Endothelial cell (in vitro differentiated cells): Measurements from ENCODE around the gene LTF. TPM values are rescaled to one million over a fixed set of nuclear protein-coding genes. Genes with fewer than 3 reads are reported as not detected.
A peak's percentile ranks its signal among the peaks of the same experiment; 100 is the strongest.

Source experiments
- DNase-seq: peaks from one replicate; pipeline ENCODE4 v3.0.0; 2021; ENCODE audit warnings: low spot score
- H3K27ac Mint-ChIP-seq: one replicate; pipeline ENCODE4 v1.8.0; 2021; ENCODE audit warnings: mixed read lengths, inconsistent platforms; ENCODE audit not compliant: unreplicated experiment
- H3K27me3 Mint-ChIP-seq: one replicate; pipeline ENCODE4 v1.8.0; 2021; ENCODE audit warnings: mild to moderate bottlenecking, moderate library complexity, mixed read lengths, inconsistent platforms; ENCODE audit not compliant: unreplicated experiment
- H3K36me3 Mint-ChIP-seq: one replicate; pipeline ENCODE4 v1.8.0; 2021; ENCODE audit warnings: mild to moderate bottlenecking, low read depth, mixed read lengths, inconsistent platforms; ENCODE audit not compliant: unreplicated experiment
- H3K4me1 Mint-ChIP-seq: one replicate; pipeline ENCODE4 v1.8.0; 2021; ENCODE audit warnings: mild to moderate bottlenecking, mixed read lengths, inconsistent platforms; ENCODE audit not compliant: unreplicated experiment
- H3K4me3 Mint-ChIP-seq: one replicate; pipeline ENCODE4 v1.8.0; 2021; ENCODE audit warnings: mild to moderate bottlenecking, mixed read lengths, inconsistent platforms; ENCODE audit not compliant: unreplicated experiment
- H3K9me3 Mint-ChIP-seq: one replicate; pipeline ENCODE4 v1.8.0; 2021; ENCODE audit warnings: mixed read lengths, inconsistent platforms; ENCODE audit not compliant: unreplicated experiment
- total RNA-seq: library from RNA; stranded (reverse); fragmentation: NEBNext Ultra II Directional; extraction: Animal tissue kit (Norgen Biotek cat#: 25700); gene quantifications from one replicate; pipeline ENCODE4 v1.2.1, GENCODE V29; 2021; ENCODE audit not compliant: unreplicated experiment
- TF ChIP-seq, protein P1 (sequence below): fragments of 200-600 bp; sonication (generic); IDR thresholded peaks from one replicate; pipeline ENCODE4 v1.5.0; 2021; ENCODE audit warnings: antibody characterized with exemption; ENCODE audit not compliant: unreplicated experiment

The LTF gene
- total RNA-seq, 1 donor from 2014 or later: not detected

DNA sequence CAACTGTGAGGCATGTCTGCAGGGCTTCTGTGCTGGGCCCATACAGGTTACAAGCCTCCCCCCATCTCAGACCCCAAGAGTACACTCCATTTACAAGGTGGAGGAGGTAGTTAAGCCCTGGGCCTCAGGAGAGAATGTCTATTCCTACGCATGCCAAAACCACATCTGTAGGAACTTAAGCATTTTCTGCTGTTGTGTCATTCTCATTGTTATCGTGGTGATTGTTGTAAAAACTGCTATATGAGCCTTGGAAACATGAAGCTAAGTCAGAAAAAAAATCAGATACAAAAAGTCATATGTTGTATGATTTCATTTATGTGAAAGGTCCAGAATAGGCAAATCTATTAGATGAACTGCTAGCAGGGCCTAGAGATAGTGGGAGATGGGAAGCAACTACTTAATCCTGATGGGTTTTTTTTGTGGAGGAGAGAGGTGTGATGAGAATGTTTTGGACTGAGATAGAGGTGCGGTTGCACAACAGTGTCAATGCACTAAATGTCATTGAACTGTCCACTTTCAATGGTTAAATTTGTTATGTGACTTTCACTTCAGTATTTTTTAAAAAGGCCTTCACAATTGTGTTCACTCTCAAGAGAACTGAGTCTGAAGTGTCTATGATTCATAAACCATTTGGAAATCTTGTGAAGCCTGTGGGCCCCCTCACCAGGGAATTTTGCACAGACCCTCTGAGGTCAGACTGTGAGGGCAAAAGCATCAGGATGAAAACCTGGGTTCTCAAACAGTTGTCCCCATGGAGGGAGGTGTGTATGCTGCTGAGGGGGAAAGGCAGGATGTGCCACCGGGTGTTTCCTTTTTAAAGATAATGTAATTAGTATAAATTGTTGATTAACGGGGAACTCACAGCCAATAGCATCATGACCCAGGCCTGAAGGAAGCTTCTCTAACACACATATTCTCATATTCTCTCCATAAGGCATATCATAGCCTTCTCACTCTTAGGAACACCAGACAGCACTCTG lies 36.2 kb upstream of the LTF start:
- Mint-ChIP-seq H3K9me3 (no peaks in the 10 kb centered on the region), H3K4me1 (peaks cover 23% of the 10 kb centered on the region), H3K36me3 (no peaks in the 10 kb centered on the region), H3K27ac (no peak overlapping the region), H3K4me3 (no peak overlapping the region), H3K27me3 (peaks cover 2% of the 10 kb centered on the region)
- TF ChIP-seq, protein P1, sequence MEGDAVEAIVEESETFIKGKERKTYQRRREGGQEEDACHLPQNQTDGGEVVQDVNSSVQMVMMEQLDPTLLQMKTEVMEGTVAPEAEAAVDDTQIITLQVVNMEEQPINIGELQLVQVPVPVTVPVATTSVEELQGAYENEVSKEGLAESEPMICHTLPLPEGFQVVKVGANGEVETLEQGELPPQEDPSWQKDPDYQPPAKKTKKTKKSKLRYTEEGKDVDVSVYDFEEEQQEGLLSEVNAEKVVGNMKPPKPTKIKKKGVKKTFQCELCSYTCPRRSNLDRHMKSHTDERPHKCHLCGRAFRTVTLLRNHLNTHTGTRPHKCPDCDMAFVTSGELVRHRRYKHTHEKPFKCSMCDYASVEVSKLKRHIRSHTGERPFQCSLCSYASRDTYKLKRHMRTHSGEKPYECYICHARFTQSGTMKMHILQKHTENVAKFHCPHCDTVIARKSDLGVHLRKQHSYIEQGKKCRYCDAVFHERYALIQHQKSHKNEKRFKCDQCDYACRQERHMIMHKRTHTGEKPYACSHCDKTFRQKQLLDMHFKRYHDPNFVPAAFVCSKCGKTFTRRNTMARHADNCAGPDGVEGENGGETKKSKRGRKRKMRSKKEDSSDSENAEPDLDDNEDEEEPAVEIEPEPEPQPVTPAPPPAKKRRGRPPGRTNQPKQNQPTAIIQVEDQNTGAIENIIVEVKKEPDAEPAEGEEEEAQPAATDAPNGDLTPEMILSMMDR: no peak
- no peak for DNase-seq

DNA sequence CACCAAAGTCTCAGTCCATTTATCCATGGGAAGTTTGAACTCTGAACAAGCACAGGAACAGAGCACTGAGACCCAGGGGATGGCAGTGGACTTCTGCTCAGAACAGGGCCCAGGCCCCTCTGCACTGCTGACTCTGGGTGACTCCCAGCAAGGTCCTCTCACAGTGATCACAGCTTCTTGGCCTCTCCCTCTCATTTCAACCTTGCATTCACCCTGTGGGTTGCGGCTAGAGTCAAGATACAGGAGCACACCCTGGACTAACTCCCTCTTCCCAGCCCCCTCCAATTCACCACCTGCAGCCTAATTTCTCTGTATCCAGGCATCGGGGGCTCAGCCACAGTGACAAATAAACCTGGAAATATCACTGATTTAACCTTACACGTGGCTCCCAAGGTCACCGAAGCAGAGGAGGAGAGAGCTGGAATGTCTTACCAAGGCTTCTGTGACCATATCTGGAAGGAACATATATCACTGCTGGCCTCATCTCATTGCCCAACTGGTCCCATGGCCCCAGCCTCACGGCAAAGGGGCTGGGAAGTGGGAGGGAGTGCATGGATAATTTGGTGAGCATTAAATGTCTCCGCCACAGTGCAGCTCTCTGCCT lies 34.3 kb upstream of the LTF start:
- Mint-ChIP-seq H3K4me3 (no peak overlapping the region), H3K36me3 (no peaks in the 10 kb centered on the region), H3K9me3 (no peaks in the 10 kb centered on the region), H3K27ac (no peak overlapping the region), H3K27me3 (peaks cover 2% of the 10 kb centered on the region), H3K4me1 (peaks cover 27% of the 10 kb centered on the region)
- DNase-seq: no peak
- TF ChIP-seq, protein P1: no peak

DNA sequence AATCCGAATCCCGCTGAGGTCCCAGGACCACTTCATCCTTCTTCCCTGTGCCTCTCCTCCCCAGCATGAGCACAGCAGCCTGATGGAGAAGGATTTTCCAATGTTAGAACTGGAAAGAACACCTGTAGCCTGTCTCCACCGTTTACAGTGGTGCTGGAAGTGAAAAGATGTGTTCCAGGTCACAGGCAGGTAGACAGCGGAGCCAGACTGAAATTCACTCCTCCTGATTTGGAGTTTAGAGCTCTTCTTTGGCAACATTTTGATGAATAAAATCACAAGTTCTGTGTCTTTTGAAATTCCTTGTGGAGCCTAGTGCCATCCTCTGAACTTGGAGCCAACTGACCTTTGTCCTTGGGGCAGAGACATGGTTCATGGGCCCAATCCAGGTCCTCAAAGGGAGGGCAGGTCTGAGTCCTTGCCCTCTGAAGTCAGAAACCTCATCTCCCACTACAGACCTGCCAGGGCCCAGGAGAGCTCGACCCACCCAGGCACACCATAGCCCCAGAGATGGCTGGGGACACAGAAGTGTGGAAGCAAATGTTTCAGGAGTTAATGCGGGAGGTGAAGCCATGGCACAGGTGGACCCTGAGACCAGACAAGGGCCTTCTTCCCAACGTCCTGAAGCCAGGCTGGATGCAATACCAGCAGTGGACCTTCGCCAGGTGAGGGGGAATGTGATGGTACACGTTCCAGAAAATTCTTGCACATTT lies 33.0 kb upstream of the LTF start, which contains the start of gene RTP3:
Gene RTP3, plus strand, starts transcription at position 421 of the 710 bp plus-strand sequence. Its CDS starts 87 bp downstream, at position 508.
- DNase-seq: no peak
- Mint-ChIP-seq H3K36me3 (no peaks in the 10 kb centered on the region), H3K27ac (no peak within 1 kb of the TSS), H3K27me3 (peaks cover under 1% of the 10 kb centered on the region), H3K4me1 (peaks cover 27% of the 10 kb centered on the region), H3K9me3 (no peaks in the 10 kb centered on the region), H3K4me3 (no peak within 1 kb of the TSS)
- TF ChIP-seq, protein P1: no peak

DNA sequence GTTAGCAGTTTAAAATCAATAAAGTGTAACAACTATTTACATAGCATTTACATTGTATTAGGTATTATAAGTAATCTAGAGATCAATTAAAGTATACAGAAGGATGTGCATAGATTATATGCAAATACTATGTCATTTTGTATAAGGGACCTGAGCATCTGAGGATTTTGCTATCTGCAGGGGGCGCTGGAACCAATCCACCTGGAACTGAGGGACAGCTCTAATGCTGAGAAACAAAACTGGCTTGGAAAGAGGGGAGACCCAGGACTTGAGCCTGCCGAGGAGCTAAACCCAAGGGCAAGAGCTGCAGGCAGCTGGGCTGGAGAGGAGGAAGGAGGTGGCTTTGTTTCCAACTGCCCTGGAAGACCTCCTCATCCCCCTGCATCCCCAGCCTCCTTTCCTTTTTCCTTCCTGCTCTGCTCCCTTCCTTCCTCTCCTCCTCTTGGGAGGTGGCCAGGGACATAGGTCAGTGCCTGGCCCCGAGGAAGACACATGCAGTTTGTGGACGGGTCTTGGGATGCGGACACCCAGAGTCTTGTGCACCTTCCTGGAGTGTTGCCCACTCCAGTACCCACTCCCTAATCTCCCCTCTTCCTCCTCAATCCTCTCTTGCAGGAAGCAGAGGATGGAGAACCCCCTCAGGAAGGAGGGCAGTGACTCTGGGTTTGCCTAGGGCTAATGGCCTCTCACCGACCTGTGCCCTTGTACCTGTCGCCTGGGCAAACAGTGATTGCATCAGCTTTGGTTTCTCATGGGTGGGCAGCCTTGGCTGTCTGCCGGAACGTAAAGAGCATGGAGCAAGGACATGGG lies 32.2 kb upstream of the LTF start:
- H3K27ac Mint-ChIP-seq: no peak overlapping the region

More for the DNA sequence above, 32.2 kb upstream of the LTF start:
- peaks cover 27% of the 10 kb centered on the region for H3K4me1 Mint-ChIP-seq
- DNase-seq: peak; percentile 39
- TF ChIP-seq, protein P1: peak; percentile 31
- no peaks in the 10 kb centered on the region for H3K36me3 Mint-ChIP-seq
- no peak overlapping the region for H3K4me3 Mint-ChIP-seq
- H3K27me3 Mint-ChIP-seq: no peaks in the 10 kb centered on the region
- H3K9me3 Mint-ChIP-seq: no peaks in the 10 kb centered on the region
